A673 (cell line): ENCODE measurements around the gene CD19.

ENCODE experiments used
- EZH2 ChIP-seq: fragments of 200-600 bp; sonication (generic); IDR thresholded peaks from 2 replicates; pipeline ENCODE4 v1.6.1; 2017; ENCODE audit warnings: borderline replicate concordance, low read depth, mild to moderate bottlenecking, mixed read lengths, antibody characterized with exemption, low read length; ENCODE audit not compliant: poor library complexity, severe bottlenecking
- TF ChIP-seq, protein P1 (sequence below): fragments of 300-800, 200-600 bp; sonication (generic); conservative IDR thresholded peaks from 2 replicates; pipeline ENCODE4 v1.5.1; 2017; ENCODE audit warnings: low read depth, mild to moderate bottlenecking, antibody characterized with exemption, low read length, moderate library complexity, mixed read lengths

DNA sequence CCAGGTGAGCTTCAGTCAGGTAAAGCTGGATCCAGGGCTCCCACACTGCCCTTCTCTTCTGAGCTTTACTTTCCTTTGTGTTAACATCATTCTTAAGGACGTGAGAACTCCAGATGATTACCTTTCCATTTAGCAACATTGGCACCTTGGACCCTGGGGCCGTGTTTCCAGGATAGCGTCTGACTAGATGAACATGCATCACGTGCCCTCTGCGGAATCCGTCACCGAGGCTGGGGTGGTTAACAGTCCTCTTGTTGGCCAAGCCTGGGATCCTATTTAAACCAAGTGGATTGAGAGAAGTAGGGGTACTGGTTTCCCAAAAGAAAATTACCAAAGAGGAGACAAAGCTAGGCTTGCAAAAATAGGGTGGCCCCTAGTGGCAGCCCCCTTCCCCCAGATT, 49.2 kb downstream of the CD19 start:
- TF ChIP-seq, protein P1, sequence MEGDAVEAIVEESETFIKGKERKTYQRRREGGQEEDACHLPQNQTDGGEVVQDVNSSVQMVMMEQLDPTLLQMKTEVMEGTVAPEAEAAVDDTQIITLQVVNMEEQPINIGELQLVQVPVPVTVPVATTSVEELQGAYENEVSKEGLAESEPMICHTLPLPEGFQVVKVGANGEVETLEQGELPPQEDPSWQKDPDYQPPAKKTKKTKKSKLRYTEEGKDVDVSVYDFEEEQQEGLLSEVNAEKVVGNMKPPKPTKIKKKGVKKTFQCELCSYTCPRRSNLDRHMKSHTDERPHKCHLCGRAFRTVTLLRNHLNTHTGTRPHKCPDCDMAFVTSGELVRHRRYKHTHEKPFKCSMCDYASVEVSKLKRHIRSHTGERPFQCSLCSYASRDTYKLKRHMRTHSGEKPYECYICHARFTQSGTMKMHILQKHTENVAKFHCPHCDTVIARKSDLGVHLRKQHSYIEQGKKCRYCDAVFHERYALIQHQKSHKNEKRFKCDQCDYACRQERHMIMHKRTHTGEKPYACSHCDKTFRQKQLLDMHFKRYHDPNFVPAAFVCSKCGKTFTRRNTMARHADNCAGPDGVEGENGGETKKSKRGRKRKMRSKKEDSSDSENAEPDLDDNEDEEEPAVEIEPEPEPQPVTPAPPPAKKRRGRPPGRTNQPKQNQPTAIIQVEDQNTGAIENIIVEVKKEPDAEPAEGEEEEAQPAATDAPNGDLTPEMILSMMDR: no peak
- no peak for TF ChIP-seq EZH2
